Loucy (cell line): ENCODE measurements around the gene THADA.

Experiments used
- H2AFZ ChIP-seq: fragments of 200-600 bp; sonication (generic); 2 replicates; pipeline ENCODE4 v1.6.0; 2016; ENCODE audit warnings: antibody characterized with exemption, mild to moderate bottlenecking, low read length, moderate library complexity
- H3F3A ChIP-seq: fragments of 200-600 bp; 2 replicates; pipeline ENCODE4 v1.6.0; 2016; ENCODE audit warnings: antibody characterized with exemption, low read depth, mild to moderate bottlenecking
- H3K27me3 ChIP-seq: fragments of 200-600 bp; sonication (generic); 2 replicates; pipeline ENCODE4 v1.6.1; 2014; ENCODE audit warnings: low read length, mild to moderate bottlenecking; ENCODE audit not compliant: insufficient read depth, poor library complexity, severe bottlenecking
- H3K36me3 ChIP-seq: fragments of 200-600 bp; sonication (generic); 2 replicates; pipeline ENCODE4 v1.6.1; 2016; ENCODE audit warnings: low read length; ENCODE audit not compliant: insufficient read depth
- H3K4me1 ChIP-seq: fragments of 200-600 bp; sonication (generic); 2 replicates; pipeline ENCODE4 v1.5.1; 2014; ENCODE audit warnings: low read length, mild to moderate bottlenecking; ENCODE audit not compliant: insufficient read depth, poor library complexity, severe bottlenecking
- H3K4me2 ChIP-seq: fragments of 200-600 bp; sonication (generic); 2 replicates; pipeline ENCODE4 v1.6.0; 2014; ENCODE audit warnings: antibody characterized with exemption, low read length, low read depth, mild to moderate bottlenecking; ENCODE audit not compliant: poor library complexity, severe bottlenecking
- H3K4me3 ChIP-seq: fragments of 200-600 bp; sonication (generic); 2 replicates; pipeline ENCODE4 v1.5.1; 2014; ENCODE audit warnings: low read length, mild to moderate bottlenecking, mixed read lengths; ENCODE audit not compliant: poor library complexity, severe bottlenecking
- H3K79me2 ChIP-seq: fragments of 200-600 bp; sonication (generic); 2 replicates; pipeline ENCODE4 v1.6.1; 2014; ENCODE audit warnings: low read length; ENCODE audit not compliant: insufficient read depth
- H3K9ac ChIP-seq: fragments of 200-600 bp; sonication (generic); 2 replicates; pipeline ENCODE4 v1.6.0; 2014; ENCODE audit warnings: mild to moderate bottlenecking, low read depth, low read length, moderate library complexity; ENCODE audit not compliant: poor library complexity, severe bottlenecking
- H3K9me2 ChIP-seq: fragments of 200-600 bp; sonication (generic); replicated peaks from 2 replicates; pipeline ENCODE4 v1.6.1; 2016; ENCODE audit warnings: low read depth, low read length, mixed read lengths
- H3K9me3 ChIP-seq: fragments of 200-600 bp; sonication (generic); 2 replicates; pipeline ENCODE4 v1.6.1; 2014; ENCODE audit warnings: mild to moderate bottlenecking, antibody characterized with exemption, low read length, low read depth; ENCODE audit not compliant: insufficient read depth
- H4K20me1 ChIP-seq: fragments of 200-600 bp; sonication (generic); 2 replicates; pipeline ENCODE4 v1.6.0; 2014; ENCODE audit warnings: antibody characterized with exemption, low read length, mild to moderate bottlenecking; ENCODE audit not compliant: insufficient read depth, poor library complexity, severe bottlenecking
- EZH2phosphoT487 ChIP-seq: fragments of 200-600 bp; IDR thresholded peaks from 2 replicates; pipeline ENCODE4 v1.6.1; 2018; ENCODE audit warnings: antibody characterized with exemption, mild to moderate bottlenecking, moderate library complexity, borderline replicate concordance
- TF ChIP-seq, protein P1 (sequence below): fragments of 200-600 bp; sonication (generic); conservative IDR thresholded peaks from 2 replicates; pipeline ENCODE4 v1.5.1; 2014; ENCODE audit warnings: mild to moderate bottlenecking, antibody characterized with exemption, low read length

The THADA gene

DNA sequence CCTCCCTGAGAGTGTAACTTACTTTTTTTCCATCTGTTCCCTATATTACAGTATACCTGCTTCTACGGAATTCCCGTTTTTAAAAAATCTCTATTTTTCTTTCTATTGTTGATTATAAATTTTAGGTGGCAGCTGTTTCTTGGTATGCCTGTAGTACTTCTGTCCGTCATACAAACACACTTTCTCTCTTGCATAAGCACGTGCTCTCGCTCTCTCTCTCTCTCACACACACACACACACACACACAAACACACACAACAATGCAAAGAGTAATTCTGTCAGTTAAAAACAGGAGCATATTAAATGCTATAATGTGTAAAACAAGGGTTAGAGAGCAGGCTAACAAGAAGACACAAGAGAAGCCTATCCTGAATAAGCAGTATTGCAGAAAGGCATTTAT, 140.5 kb downstream of the THADA start:
- Histone ChIP-seq H3K36me3 (no peaks in the 10 kb centered on the region), H3F3A (no peaks in the 10 kb centered on the region), H2AFZ (no peak overlapping the region), H3K4me2 (peak overlapping the region; percentile 56), H3K27me3 (no peaks in the 10 kb centered on the region), H3K4me1 (peaks cover 32% of the 10 kb centered on the region), H3K79me2 (no peaks in the 10 kb centered on the region), H3K9me3 (no peaks in the 10 kb centered on the region), H3K9ac (peak overlapping the region; percentile 14), H4K20me1 (no peaks in the 10 kb centered on the region), H3K9me2 (no peaks in the 10 kb centered on the region), H3K4me3 (no peak overlapping the region)
- TF ChIP-seq EZH2phosphoT487: no peak
- TF ChIP-seq, protein P1, sequence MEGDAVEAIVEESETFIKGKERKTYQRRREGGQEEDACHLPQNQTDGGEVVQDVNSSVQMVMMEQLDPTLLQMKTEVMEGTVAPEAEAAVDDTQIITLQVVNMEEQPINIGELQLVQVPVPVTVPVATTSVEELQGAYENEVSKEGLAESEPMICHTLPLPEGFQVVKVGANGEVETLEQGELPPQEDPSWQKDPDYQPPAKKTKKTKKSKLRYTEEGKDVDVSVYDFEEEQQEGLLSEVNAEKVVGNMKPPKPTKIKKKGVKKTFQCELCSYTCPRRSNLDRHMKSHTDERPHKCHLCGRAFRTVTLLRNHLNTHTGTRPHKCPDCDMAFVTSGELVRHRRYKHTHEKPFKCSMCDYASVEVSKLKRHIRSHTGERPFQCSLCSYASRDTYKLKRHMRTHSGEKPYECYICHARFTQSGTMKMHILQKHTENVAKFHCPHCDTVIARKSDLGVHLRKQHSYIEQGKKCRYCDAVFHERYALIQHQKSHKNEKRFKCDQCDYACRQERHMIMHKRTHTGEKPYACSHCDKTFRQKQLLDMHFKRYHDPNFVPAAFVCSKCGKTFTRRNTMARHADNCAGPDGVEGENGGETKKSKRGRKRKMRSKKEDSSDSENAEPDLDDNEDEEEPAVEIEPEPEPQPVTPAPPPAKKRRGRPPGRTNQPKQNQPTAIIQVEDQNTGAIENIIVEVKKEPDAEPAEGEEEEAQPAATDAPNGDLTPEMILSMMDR: no peak

DNA sequence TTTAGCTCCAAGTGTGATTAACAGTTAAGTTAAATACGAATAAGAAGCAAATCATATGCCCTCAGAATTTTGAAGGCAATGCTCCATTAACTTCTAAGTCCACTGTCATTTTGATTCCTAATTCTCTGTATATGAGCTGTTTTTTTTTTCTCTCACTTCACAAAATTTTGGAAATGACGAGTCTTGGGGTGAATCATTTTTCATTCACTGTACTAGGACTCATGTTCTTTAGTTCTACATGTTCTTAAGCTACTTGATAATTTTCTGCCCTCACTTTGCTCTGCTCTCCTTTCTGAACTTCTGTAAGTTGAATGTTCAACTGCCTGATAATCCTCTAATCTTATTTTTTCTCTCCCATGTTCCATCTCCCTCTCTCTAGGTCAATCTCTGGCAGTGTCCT, 141.0 kb downstream of the THADA start:
- Histone ChIP-seq H3K4me2 (no peak overlapping the region), H3K79me2 (no peaks in the 10 kb centered on the region), H3K36me3 (no peaks in the 10 kb centered on the region), H3K9me2 (no peaks in the 10 kb centered on the region), H3K4me3 (no peak overlapping the region), H4K20me1 (no peaks in the 10 kb centered on the region), H3K27me3 (no peaks in the 10 kb centered on the region), H2AFZ (no peak overlapping the region), H3K9ac (peak overlapping the region; percentile 14), H3K4me1 (peaks cover 32% of the 10 kb centered on the region), H3K9me3 (no peaks in the 10 kb centered on the region), H3F3A (no peaks in the 10 kb centered on the region)
- TF ChIP-seq, protein P1: no peak
- TF ChIP-seq EZH2phosphoT487: no peak

DNA sequence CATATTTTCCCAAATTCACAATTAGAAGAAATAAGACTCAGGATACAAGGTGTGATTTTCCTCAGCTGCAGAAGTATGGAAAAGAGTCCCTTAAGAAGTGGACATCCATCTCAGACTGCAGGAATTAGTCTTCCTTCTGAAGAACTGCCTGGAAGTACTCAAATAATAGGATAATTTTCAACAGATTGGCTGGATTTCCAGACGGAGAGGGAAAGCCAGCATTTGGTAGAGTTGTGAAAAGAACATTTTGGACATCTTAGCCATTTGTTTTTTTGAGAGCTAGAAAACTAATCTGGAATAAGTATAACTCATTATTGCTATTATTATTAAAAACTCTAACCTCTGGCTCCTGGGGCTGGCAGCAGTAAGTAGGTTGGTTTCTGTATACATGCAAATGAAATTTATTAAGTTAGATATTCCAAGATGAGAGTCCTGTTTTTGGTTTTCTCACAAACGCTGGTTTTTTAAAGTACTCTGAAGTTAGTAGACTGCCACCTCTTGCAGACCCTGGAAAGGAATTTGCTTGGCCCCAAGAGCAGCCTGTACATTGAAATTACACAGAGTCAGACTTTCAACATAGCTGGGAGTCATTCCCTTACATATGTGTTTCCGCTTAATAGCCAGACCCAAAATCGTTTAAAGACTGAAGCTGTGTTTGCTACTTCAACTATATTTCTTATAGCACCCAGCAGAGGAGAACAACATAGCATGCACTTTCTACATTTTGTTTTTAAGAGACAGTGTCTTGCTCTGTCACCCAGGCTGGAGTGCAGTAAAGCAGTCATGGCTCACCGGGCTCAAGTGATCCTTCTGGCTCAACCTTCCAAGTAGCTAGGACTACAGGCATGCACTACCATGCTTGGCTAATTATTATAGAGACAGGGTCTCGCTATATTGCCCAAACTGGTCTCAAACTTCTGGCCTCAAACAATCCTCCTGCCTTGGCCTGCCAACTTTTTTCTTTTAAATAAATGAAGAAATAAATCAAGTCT, 142.4 kb downstream of the THADA start:
- TF ChIP-seq, protein P1: no peak
- no peak for TF ChIP-seq EZH2phosphoT487
- Histone ChIP-seq H3K9ac (no peak overlapping the region), H3K27me3 (no peaks in the 10 kb centered on the region), H3K36me3 (no peaks in the 10 kb centered on the region), H2AFZ (no peak overlapping the region), H4K20me1 (no peaks in the 10 kb centered on the region), H3K79me2 (no peaks in the 10 kb centered on the region), H3K4me3 (no peak overlapping the region), H3F3A (no peaks in the 10 kb centered on the region), H3K4me2 (no peak overlapping the region), H3K4me1 (peaks cover 32% of the 10 kb centered on the region), H3K9me3 (no peaks in the 10 kb centered on the region), H3K9me2 (no peaks in the 10 kb centered on the region)
